GM18907 (cell line): ENCODE measurements around the gene MSMP.
A peak's percentile ranks its signal among the peaks of the same experiment; 100 is the strongest.

Experiments
- ATAC-seq: cut with Tn5 transposase; IDR thresholded peaks from one replicate; pipeline ENCODE4 v1.9.1; 2021; ENCODE audit warnings: mild to moderate bottlenecking, moderate library complexity; ENCODE audit not compliant: unreplicated experiment

Gene MSMP

GRCh38 chr9:35771943-35772342, 17.9 kb upstream of the MSMP start:
- no peak for ATAC-seq

- ATAC-seq = no peak
Observed at GRCh38 chr9:35771534-35771933, 17.5 kb upstream of the MSMP start.

GRCh38 chr9:35771075-35771433, 17.0 kb upstream of the MSMP start:
- ATAC-seq = no peak

- ATAC-seq = no peak
Observed at GRCh38 chr9:35769763-35770162, 15.7 kb upstream of the MSMP start.

GRCh38 chr9:35767458-35767857, 13.4 kb upstream of the MSMP start:
- ATAC-seq = no peak

GRCh38 chr9:35766997-35767396, 12.9 kb upstream of the MSMP start:
- ATAC-seq = no peak

- ATAC-seq = no peak
Observed at GRCh38 chr9:35763803-35764202, 9.7 kb upstream of the MSMP start.

- no peak for ATAC-seq
Observed at GRCh38 chr9:35763181-35763580, 9.1 kb upstream of the MSMP start.

- ATAC-seq = no peak
Observed at GRCh38 chr9:35760651-35761050, 6.6 kb upstream of the MSMP start.

GRCh38 chr9:35759795-35760194, 5.7 kb upstream of the MSMP start:
- ATAC-seq = no peak

- no peak for ATAC-seq
Observed at GRCh38 chr9:35758475-35759050, 4.5 kb upstream of the MSMP start.

- ATAC-seq = no peak
Observed at GRCh38 chr9:35757892-35758275, 3.8 kb upstream of the MSMP start.

- peak; percentile 45 for ATAC-seq
Observed at GRCh38 chr9:35757226-35757891, 3.3 kb upstream of the MSMP start.

GRCh38 chr9:35756275-35757225, 2.5 kb upstream of the MSMP start:
- ATAC-seq = peak; percentile 58

GRCh38 chr9:35755071-35755470, 995 bp upstream of the MSMP start:
- ATAC-seq = no peak

GRCh38 chr9:35753466-35753865, 610 bp downstream of the MSMP start:
- no peak for ATAC-seq

- ATAC-seq = no peak
Observed at GRCh38 chr9:35750256-35750531, 3.9 kb downstream of the MSMP start.

GRCh38 chr9:35749515-35750255, 4.4 kb downstream of the MSMP start:
- ATAC-seq = peak; percentile 36

GRCh38 chr9:35748858-35749514, 5.1 kb downstream of the MSMP start, which contains the start of the genes GBA2 and RGP1:
GBA2 (minus strand) TSS chr9:35749228; CDS start chr9:35748704, 524 bp downstream.
RGP1 (plus strand) TSS chr9:35749287; CDS start chr9:35749756, 469 bp downstream.
- ATAC-seq = peak; percentile 70

- no peak for ATAC-seq
Observed at GRCh38 chr9:35748242-35748857, 5.7 kb downstream of the MSMP start.
